H9 (cell line): ENCODE data around the gene ZNF407. TPM values are rescaled to one million over a fixed set of nuclear protein-coding genes. Genes with fewer than 3 reads are reported as not detected.

Source experiments
- DNase-seq: peaks from one replicate; pipeline ENCODE4 v3.0.0-alpha.2; 2017
- H2AFZ ChIP-seq: one replicate; pipeline ENCODE4 v1.6.1; 2013; ENCODE audit warnings: mild to moderate bottlenecking, low read length, control low read depth, moderate library complexity
- H2AK5ac ChIP-seq: 2 replicates; pipeline ENCODE4 v1.6.1; 2013; ENCODE audit warnings: low read length, control low read depth, mixed read lengths; ENCODE audit not compliant: insufficient read length
- H2BK120ac ChIP-seq: one replicate; pipeline ENCODE4 v1.6.1; 2013; ENCODE audit warnings: low read depth, mild to moderate bottlenecking, low read length, control low read depth, inconsistent platforms; ENCODE audit not compliant: poor library complexity, severe bottlenecking
- H2BK12ac ChIP-seq: 2 replicates; pipeline ENCODE4 v1.6.1; 2013; ENCODE audit warnings: low read length, control low read depth, mixed read lengths, low read depth; ENCODE audit not compliant: insufficient read length
- H2BK15ac ChIP-seq: 2 replicates; pipeline ENCODE4 v1.6.1; 2013; ENCODE audit warnings: low read depth, low read length, control low read depth
- H2BK20ac ChIP-seq: one replicate; pipeline ENCODE4 v1.6.1; 2013; ENCODE audit warnings: low read depth, mild to moderate bottlenecking, low read length, control low read depth, inconsistent platforms; ENCODE audit not compliant: poor library complexity, severe bottlenecking
- H2BK5ac ChIP-seq: 2 replicates; pipeline ENCODE4 v1.6.1; 2013; ENCODE audit warnings: low read length, control low read depth, mixed read lengths; ENCODE audit not compliant: insufficient read length
- H3K14ac ChIP-seq: 2 replicates; pipeline ENCODE4 v1.6.1; 2013; ENCODE audit warnings: low read length, control low read depth; ENCODE audit not compliant: insufficient read depth
- H3K18ac ChIP-seq: 2 replicates; pipeline ENCODE4 v1.6.1; 2013; ENCODE audit warnings: low read depth, mild to moderate bottlenecking, mixed read lengths, low read length, control low read depth; ENCODE audit not compliant: insufficient read length
- H3K23ac ChIP-seq: 2 replicates; pipeline ENCODE4 v1.6.1; 2013; ENCODE audit warnings: low read length, control low read depth, mixed read lengths, low read depth; ENCODE audit not compliant: insufficient read length
- H3K23me2 ChIP-seq: 2 replicates; pipeline ENCODE4 v1.6.1; 2013; ENCODE audit warnings: low read depth, mild to moderate bottlenecking, mixed read lengths, low read length, control low read depth; ENCODE audit not compliant: insufficient read length, poor library complexity, severe bottlenecking
- H3K27ac ChIP-seq: 2 replicates; pipeline ENCODE4 v1.5.1; 2013; ENCODE audit warnings: low read length, control low read depth, mixed read lengths, low read depth; ENCODE audit not compliant: insufficient read length
- H3K27me3 ChIP-seq: 2 replicates; pipeline ENCODE4 v1.6.1; 2013; ENCODE audit warnings: low read length, control low read depth, inconsistent platforms; ENCODE audit not compliant: insufficient read depth
- H3K4ac ChIP-seq: 2 replicates; pipeline ENCODE4 v1.6.1; 2013; ENCODE audit warnings: low read depth, mild to moderate bottlenecking, control low read depth, inconsistent platforms, low read length, moderate library complexity
- H3K4me1 ChIP-seq: 2 replicates; pipeline ENCODE4 v1.6.1; 2013; ENCODE audit warnings: low read length, control low read depth, inconsistent platforms; ENCODE audit not compliant: insufficient read depth
- H3K4me2 ChIP-seq: 2 replicates; pipeline ENCODE4 v1.6.1; 2013; ENCODE audit warnings: low read length, control low read depth, mixed read lengths; ENCODE audit not compliant: insufficient read length, insufficient read depth
- H3K56ac ChIP-seq: 2 replicates; pipeline ENCODE4 v1.6.1; 2013; ENCODE audit warnings: low read depth, mild to moderate bottlenecking, mixed read lengths, low read length, control low read depth; ENCODE audit not compliant: insufficient read length
- H3K79me1 ChIP-seq: 2 replicates; pipeline ENCODE4 v1.6.1; 2013; ENCODE audit warnings: low read depth, mild to moderate bottlenecking, moderate library complexity, low read length, control low read depth, inconsistent platforms; ENCODE audit not compliant: insufficient read depth, poor library complexity, severe bottlenecking
- H3K79me2 ChIP-seq: 2 replicates; pipeline ENCODE4 v1.6.1; 2013; ENCODE audit warnings: low read length, control low read depth, inconsistent platforms; ENCODE audit not compliant: insufficient read depth
- H3K9ac ChIP-seq: 2 replicates; pipeline ENCODE4 v1.6.1; 2013; ENCODE audit warnings: low read length, control low read depth, mixed read lengths; ENCODE audit not compliant: insufficient read length; ENCODE audit errors: extremely low read depth
- H3K9me3 ChIP-seq: one replicate; pipeline ENCODE4 v1.6.1; 2013; ENCODE audit warnings: low read depth, low read length, inconsistent platforms; ENCODE audit not compliant: control insufficient read depth
- H3T11ph ChIP-seq: one replicate; pipeline ENCODE4 v1.6.1; 2013; ENCODE audit warnings: mild to moderate bottlenecking, low read length, control low read depth, inconsistent platforms
- H4K20me1 ChIP-seq: one replicate; pipeline ENCODE4 v1.6.1; 2013; ENCODE audit not compliant: control insufficient read depth, insufficient read length, insufficient read depth
- H4K5ac ChIP-seq: 2 replicates; pipeline ENCODE4 v1.6.1; 2013; ENCODE audit warnings: low read depth, mild to moderate bottlenecking, mixed read lengths, low read length, control low read depth; ENCODE audit not compliant: insufficient read length
- H4K8ac ChIP-seq: replicated peaks from 2 replicates; pipeline ENCODE4 v1.6.1; 2013; ENCODE audit warnings: low read length, control low read depth, mixed read lengths, low read depth; ENCODE audit not compliant: insufficient read length
- H4K91ac ChIP-seq: 2 replicates; pipeline ENCODE4 v1.6.1; 2013; ENCODE audit warnings: low read depth, mild to moderate bottlenecking, moderate library complexity, mixed read lengths, low read length, control low read depth; ENCODE audit not compliant: insufficient read length
- H3K27ac Mint-ChIP-seq, 3 experiments: 2 replicates in 2 of 3; 3 replicates in 1 of 3; pipeline ENCODE4 v1.8.0; 2020 to 2021; ENCODE audit warnings: mixed read lengths in 3 of 3, mild to moderate bottlenecking in 1 of 3, moderate library complexity in 1 of 3
- H3K27me3 Mint-ChIP-seq: 2 replicates; pipeline ENCODE4 v1.8.0; 2021; ENCODE audit warnings: low read depth, mild to moderate bottlenecking, moderate library complexity, mixed read lengths
- H3K36me3 Mint-ChIP-seq, 3 experiments: 2 replicates in 2 of 3; 3 replicates in 1 of 3; pipeline ENCODE4 v1.8.0; 2020 to 2021; ENCODE audit warnings: low read depth in 3 of 3, mixed read lengths in 3 of 3; ENCODE audit not compliant: insufficient read depth in 1 of 3
- H3K4me1 Mint-ChIP-seq, 2 experiments: 2 replicates each; pipeline ENCODE4 v1.8.0; 2020; ENCODE audit warnings: mixed read lengths in 2 of 2
- H3K4me3 Mint-ChIP-seq, 2 experiments: 2 replicates in 1 of 2; 3 replicates in 1 of 2; pipeline ENCODE4 v1.8.0; 2020 to 2021; ENCODE audit warnings: mild to moderate bottlenecking in 2 of 2, mixed read lengths in 2 of 2, moderate library complexity in 1 of 2
- H3K9me3 Mint-ChIP-seq, 2 experiments: 2 replicates in 1 of 2; 3 replicates in 1 of 2; pipeline ENCODE4 v1.8.0; 2020; ENCODE audit warnings: mild to moderate bottlenecking in 2 of 2, mixed read lengths in 2 of 2, moderate library complexity in 1 of 2
- WGBS: extraction: QIAGEN DNeasy Blood & Tissue Kit; methylation state at CpG from one replicate; pipeline ENCODE4 v1.1.7; 2013; ENCODE audit warnings: missing lambda C conversion rate, low lambda C conversion rate, mixed read lengths; ENCODE audit not compliant: insufficient read length; ENCODE audit errors: extremely low coverage; 5-methylcytosine and 5-hydroxymethylcytosine counted together
- total RNA-seq: library from RNA; stranded (reverse); gene quantifications from 2 replicates; pipeline ENCODE4 v1.2.1, GENCODE V29; 2021
- TF ChIP-seq, protein P1 (sequence below): fragments of 200-600 bp; sonication (generic); conservative IDR thresholded peaks from 3 replicates; pipeline ENCODE4 v1.8.0; 2021; ENCODE audit warnings: antibody characterized with exemption, mild to moderate bottlenecking

The ZNF407 gene
- total RNA-seq, 1 experiment from 2014 or later, result 8.7 TPM

DNA sequence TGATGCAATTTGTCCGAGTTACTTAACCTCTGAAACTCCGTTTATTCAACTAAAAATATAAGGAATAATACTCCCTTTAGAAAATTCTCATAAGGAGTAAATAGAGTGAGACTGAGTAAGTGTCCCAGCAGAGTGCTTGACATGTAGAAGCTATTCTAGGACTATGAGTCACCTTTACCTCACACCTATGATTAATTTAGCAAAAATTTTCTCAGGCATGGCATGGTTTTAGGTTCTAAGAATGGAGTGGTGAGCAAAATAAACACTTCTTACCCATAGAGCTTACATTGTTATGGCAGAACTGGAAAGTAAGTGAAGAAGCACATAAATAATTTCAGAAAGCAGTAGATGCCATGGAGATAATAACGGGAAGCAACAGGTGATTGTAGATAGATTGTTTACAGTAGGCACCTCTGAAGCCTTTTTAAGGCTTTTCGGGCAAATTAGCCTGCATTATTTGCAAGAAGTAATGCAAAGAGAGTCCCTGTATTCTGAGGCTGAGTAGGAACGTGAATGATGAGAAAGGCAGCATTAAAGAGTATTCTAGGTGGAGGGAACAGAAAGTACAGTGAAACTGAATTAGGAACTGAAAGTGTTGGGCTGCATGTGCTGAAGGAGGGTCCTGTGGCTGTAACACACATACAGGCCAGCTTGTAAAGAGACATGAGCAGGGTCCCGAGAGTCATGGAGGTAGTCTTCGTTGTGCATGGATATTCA lies 209.2 kb downstream of the ZNF407 start:
- Histone ChIP-seq H4K20me1 (no peaks in the 10 kb centered on the region), H3T11ph (no peak overlapping the region), H2BK12ac (no peak overlapping the region), H4K8ac (no peak overlapping the region), H3K79me2 (no peaks in the 10 kb centered on the region), H3K56ac (no peak overlapping the region), H4K91ac (no peak overlapping the region), H2BK5ac (no peak overlapping the region), H3K27ac (no peak overlapping the region), H4K5ac (no peak overlapping the region), H3K4ac (no peak overlapping the region), H3K14ac (no peak overlapping the region), H2AK5ac (no peak overlapping the region), H2AFZ (no peak overlapping the region), H3K4me1 (peaks cover 6% of the 10 kb centered on the region; the same call in 1 of the 2 replicates), H3K27me3 (no peaks in the 10 kb centered on the region), H3K18ac (no peak overlapping the region), H3K79me1 (no peaks in the 10 kb centered on the region), H3K9me3 (no peaks in the 10 kb centered on the region), H2BK20ac (no peak overlapping the region), H2BK15ac (no peak overlapping the region), H2BK120ac (no peak overlapping the region), H3K23me2 (no peaks in the 10 kb centered on the region), H3K4me2 (no peak overlapping the region), H3K23ac (no peak overlapping the region), H3K9ac (no peak overlapping the region)
- Mint-ChIP-seq H3K4me3 (no peak overlapping the region), H3K27me3 (no peaks in the 10 kb centered on the region), H3K9me3 (no peaks in the 10 kb centered on the region), H3K4me1 (peaks cover 26 to 38% of the 10 kb centered on the region in 2 experiments), H3K27ac (no peak overlapping the region), H3K36me3 (no peaks in the 10 kb centered on the region)
- TF ChIP-seq, protein P1, sequence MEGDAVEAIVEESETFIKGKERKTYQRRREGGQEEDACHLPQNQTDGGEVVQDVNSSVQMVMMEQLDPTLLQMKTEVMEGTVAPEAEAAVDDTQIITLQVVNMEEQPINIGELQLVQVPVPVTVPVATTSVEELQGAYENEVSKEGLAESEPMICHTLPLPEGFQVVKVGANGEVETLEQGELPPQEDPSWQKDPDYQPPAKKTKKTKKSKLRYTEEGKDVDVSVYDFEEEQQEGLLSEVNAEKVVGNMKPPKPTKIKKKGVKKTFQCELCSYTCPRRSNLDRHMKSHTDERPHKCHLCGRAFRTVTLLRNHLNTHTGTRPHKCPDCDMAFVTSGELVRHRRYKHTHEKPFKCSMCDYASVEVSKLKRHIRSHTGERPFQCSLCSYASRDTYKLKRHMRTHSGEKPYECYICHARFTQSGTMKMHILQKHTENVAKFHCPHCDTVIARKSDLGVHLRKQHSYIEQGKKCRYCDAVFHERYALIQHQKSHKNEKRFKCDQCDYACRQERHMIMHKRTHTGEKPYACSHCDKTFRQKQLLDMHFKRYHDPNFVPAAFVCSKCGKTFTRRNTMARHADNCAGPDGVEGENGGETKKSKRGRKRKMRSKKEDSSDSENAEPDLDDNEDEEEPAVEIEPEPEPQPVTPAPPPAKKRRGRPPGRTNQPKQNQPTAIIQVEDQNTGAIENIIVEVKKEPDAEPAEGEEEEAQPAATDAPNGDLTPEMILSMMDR, result no peak
- no CpG with 5 or more reads among the region's 7 CpGs for WGBS
- no peak for DNase-seq
